ENCODE measurements around the gene CHAF1A.

Gene CHAF1A

GRCh38 chr19:4431808-4432674, 29.6 kb downstream of the CHAF1A start:
- in situ Hi-C loops (cut with HindIII; ENCODE audit: low sequenced_read_pairs): no loop called here

GRCh38 chr19:4432918-4433506, 30.6 kb downstream of the CHAF1A start:
- in situ Hi-C loops (cut with HindIII; ENCODE audit: low sequenced_read_pairs): no loop called here

- in situ Hi-C loops (cut with HindIII; ENCODE audit: low sequenced_read_pairs): no loop called here
These were observed 32.0 kb downstream of the CHAF1A start for GRCh38 chr19:4434391-4434790.

GRCh38 chr19:4436231-4436630, 33.8 kb downstream of the CHAF1A start:
- in situ Hi-C loops (cut with HindIII; ENCODE audit: low sequenced_read_pairs): no loop called here

GRCh38 chr19:4437103-4437502, 34.7 kb downstream of the CHAF1A start:
- in situ Hi-C loops (cut with HindIII; ENCODE audit: low sequenced_read_pairs): no loop called here

- in situ Hi-C loops (cut with HindIII; ENCODE audit: low sequenced_read_pairs): no loop called here
These were observed 36.8 kb downstream of the CHAF1A start for GRCh38 chr19:4439243-4439642.

- in situ Hi-C loops (cut with HindIII; ENCODE audit: low sequenced_read_pairs): loop anchor here (10.0 kb wide), 1 partner anchor 77 kb away; no protein-coding TSS in a partner anchor
These were observed 39.8 kb downstream of the CHAF1A start for GRCh38 chr19:4441994-4442818.

GRCh38 chr19:4442819-4443146, 40.3 kb downstream of the CHAF1A start:
- in situ Hi-C loops (cut with HindIII; ENCODE audit: low sequenced_read_pairs): loop anchor here (10.0 kb wide), 1 partner anchor 78 kb away; no protein-coding TSS in a partner anchor

- in situ Hi-C loops (cut with HindIII; ENCODE audit: low sequenced_read_pairs): loop anchor here (10.0 kb wide), 1 partner anchor 78 kb away; no protein-coding TSS in a partner anchor
These were observed 40.7 kb downstream of the CHAF1A start for GRCh38 chr19:4443188-4443587.

GRCh38 chr19:4443966-4444764, 41.7 kb downstream of the CHAF1A start:
- in situ Hi-C loops (cut with HindIII; ENCODE audit: low sequenced_read_pairs): loop anchor here (10.0 kb wide), 1 partner anchor 79 kb away; no protein-coding TSS in a partner anchor

- in situ Hi-C loops (cut with HindIII; ENCODE audit: low sequenced_read_pairs): loop anchor here (10.0 kb wide), 1 partner anchor 80 kb away; no protein-coding TSS in a partner anchor
These were observed 42.6 kb downstream of the CHAF1A start for GRCh38 chr19:4444765-4445741.

- in situ Hi-C loops (cut with HindIII; ENCODE audit: low sequenced_read_pairs): loop anchor here (10.0 kb wide), 1 partner anchor 81 kb away; no protein-coding TSS in a partner anchor
These were observed 43.7 kb downstream of the CHAF1A start for GRCh38 chr19:4445963-4446703.

- in situ Hi-C loops (cut with HindIII; ENCODE audit: low sequenced_read_pairs): loop anchor here (10.0 kb wide), 1 partner anchor 82 kb away; no protein-coding TSS in a partner anchor
These were observed 44.3 kb downstream of the CHAF1A start for GRCh38 chr19:4446704-4447200.

- in situ Hi-C loops (cut with HindIII; ENCODE audit: low sequenced_read_pairs): loop anchor here (10.0 kb wide), 1 partner anchor 83 kb away; no protein-coding TSS in a partner anchor
These were observed 45.1 kb downstream of the CHAF1A start for GRCh38 chr19:4447327-4448146.

GRCh38 chr19:4448147-4448985, 45.9 kb downstream of the CHAF1A start:
- in situ Hi-C loops (cut with HindIII; ENCODE audit: low sequenced_read_pairs): loop anchor here (10.0 kb wide), 1 partner anchor 84 kb away; no protein-coding TSS in a partner anchor

- in situ Hi-C loops (cut with HindIII; ENCODE audit: low sequenced_read_pairs): loop anchor here (10.0 kb wide), 1 partner anchor 84 kb away; no protein-coding TSS in a partner anchor
These were observed 46.7 kb downstream of the CHAF1A start for GRCh38 chr19:4449022-4449638.
